HG02623 (cell line): ENCODE results near the gene KDM4B.
"Not testable (repeated sequence)": the region's sequence is repeated elsewhere in the genome, so short reads cannot be mapped to it uniquely, and the experiment has no call there.

Experiments used
- ATAC-seq: cut with Tn5 transposase; IDR thresholded peaks from one replicate; pipeline ENCODE4 v1.9.1; 2021; ENCODE audit warnings: moderate library complexity; ENCODE audit not compliant: unreplicated experiment

KDM4B gene

GRCh38 chr19:5147074-5147977 is 178.4 kb downstream of the KDM4B start:
- ATAC-seq = no peak

GRCh38 chr19:5147978-5148793 is 179.3 kb downstream of the KDM4B start:
- no peak for ATAC-seq

GRCh38 chr19:5148794-5149190 is 179.9 kb downstream of the KDM4B start:
- ATAC-seq = no peak

GRCh38 chr19:5149508-5149907 is 180.6 kb downstream of the KDM4B start:
- no peak for ATAC-seq

GRCh38 chr19:5149932-5150901 is 181.3 kb downstream of the KDM4B start:
- ATAC-seq = no peak

- ATAC-seq = no peak
Measured at GRCh38 chr19:5150902-5151741, 182.2 kb downstream of the KDM4B start.

GRCh38 chr19:5152013-5152763 is 183.3 kb downstream of the KDM4B start:
- ATAC-seq = no peak

GRCh38 chr19:5152767-5153532 is 184.0 kb downstream of the KDM4B start:
- no peak for ATAC-seq

GRCh38 chr19:5153601-5154128 is 184.8 kb downstream of the KDM4B start:
- ATAC-seq = no peak

GRCh38 chr19:5154129-5154798 is 185.4 kb downstream of the KDM4B start:
- no peak for ATAC-seq

- no peak for ATAC-seq
Measured at GRCh38 chr19:5154799-5155426, 186.0 kb downstream of the KDM4B start.

GRCh38 chr19:5155586-5156210 is 186.8 kb downstream of the KDM4B start:
- ATAC-seq = no peak

GRCh38 chr19:5156231-5156986 is 187.5 kb downstream of the KDM4B start:
- no peak for ATAC-seq

- no peak for ATAC-seq
Measured at GRCh38 chr19:5157186-5157585, 188.3 kb downstream of the KDM4B start.

GRCh38 chr19:5158549-5159134 is 189.7 kb downstream of the KDM4B start:
- not testable (repeated sequence) for ATAC-seq
